ENCODE results near the gene RAB1B.

- TF ChIP-seq EZH2phosphoT487 (IDR thresholded peaks at IDR 0.05; ENCODE audit: insufficient read depth, low read depth) (no peak), EZH2 (IDR thresholded peaks at IDR 0.05; ENCODE audit: insufficient read depth, poor library complexity, severe bottlenecking) (no peak)
Measured at GRCh38 chr11:66232769-66233168, 35.7 kb upstream of the RAB1B start.

All from GM23248 (cell line).